SK-N-SH (cell line): ENCODE results near the gene LRRFIP2.

Experiments used
- EP300 ChIP-seq, 2 experiments: IDR thresholded peaks; 2 replicates each; pipeline versions ENCODE4 v1.4.0 to v1.6.1; 2012; ENCODE audit warnings: borderline replicate concordance in 1 of 2, low read depth in 1 of 2, low read length in 1 of 2
- GABPA ChIP-seq: IDR thresholded peaks from 2 replicates; pipeline ENCODE4 v1.4.0; 2012; ENCODE audit warnings: low read depth, mild to moderate bottlenecking
- GATA2 ChIP-seq: sonication (generic); formaldehyde crosslinking; IDR thresholded peaks from 2 replicates; pipeline ENCODE4 v1.5.0; 2020; ENCODE audit warnings: mild to moderate bottlenecking, missing genetic modification reagents
- NFIC ChIP-seq: IDR thresholded peaks from 2 replicates; pipeline ENCODE4 v1.4.0; 2012; ENCODE audit warnings: borderline replicate concordance
- POLR2AphosphoS5 ChIP-seq: IDR thresholded peaks from 2 replicates; pipeline ENCODE4 v1.6.1; 2012; ENCODE audit warnings: low read depth, low read length
- SIN3A ChIP-seq: IDR thresholded peaks from 2 replicates; pipeline ENCODE4 v1.6.1; 2012; ENCODE audit warnings: low read depth, mild to moderate bottlenecking, low read length, moderate library complexity, borderline replicate concordance
- TEAD4 ChIP-seq: IDR thresholded peaks from 2 replicates; pipeline ENCODE4 v1.4.0; 2012; ENCODE audit warnings: mild to moderate bottlenecking, borderline replicate concordance; ENCODE audit not compliant: insufficient read depth
- TF ChIP-seq, protein P1 (sequence below): fragments of 200-600 bp; sonication (generic); IDR thresholded peaks from 2 replicates; pipeline ENCODE4 v1.6.1; 2017; ENCODE audit warnings: antibody characterized with exemption, mild to moderate bottlenecking, moderate library complexity
- TF ChIP-seq, protein P2 (sequence below): IDR thresholded peaks from 2 replicates; pipeline ENCODE4 v1.4.0; 2012; ENCODE audit warnings: low read depth

DNA sequence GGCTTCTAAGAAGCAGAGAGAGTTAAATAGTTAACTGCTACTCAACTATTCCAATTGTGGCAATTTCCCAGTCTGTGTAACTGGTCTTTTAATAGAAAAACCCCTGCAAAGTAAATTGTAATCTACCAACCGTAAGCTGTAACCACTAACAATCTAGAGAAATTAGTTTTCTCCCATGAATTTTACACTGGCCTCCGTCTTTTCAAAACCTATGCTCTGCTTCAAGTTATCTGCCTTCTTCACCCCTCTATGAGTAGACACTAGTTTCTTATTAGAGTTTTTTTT lies 42.6 kb downstream of the LRRFIP2 start:
- TF ChIP-seq NFIC (no peak), TEAD4 (no peak), EP300 (IDR thresholded peaks at IDR 0.05; ENCODE audit: borderline replicate concordance in 1 of 2, low read depth in 1 of 2, low read length in 1 of 2) (no peak), GATA2 (no peak), POLR2AphosphoS5 (no peak), SIN3A (no peak), GABPA (no peak)
- TF ChIP-seq, protein P1, sequence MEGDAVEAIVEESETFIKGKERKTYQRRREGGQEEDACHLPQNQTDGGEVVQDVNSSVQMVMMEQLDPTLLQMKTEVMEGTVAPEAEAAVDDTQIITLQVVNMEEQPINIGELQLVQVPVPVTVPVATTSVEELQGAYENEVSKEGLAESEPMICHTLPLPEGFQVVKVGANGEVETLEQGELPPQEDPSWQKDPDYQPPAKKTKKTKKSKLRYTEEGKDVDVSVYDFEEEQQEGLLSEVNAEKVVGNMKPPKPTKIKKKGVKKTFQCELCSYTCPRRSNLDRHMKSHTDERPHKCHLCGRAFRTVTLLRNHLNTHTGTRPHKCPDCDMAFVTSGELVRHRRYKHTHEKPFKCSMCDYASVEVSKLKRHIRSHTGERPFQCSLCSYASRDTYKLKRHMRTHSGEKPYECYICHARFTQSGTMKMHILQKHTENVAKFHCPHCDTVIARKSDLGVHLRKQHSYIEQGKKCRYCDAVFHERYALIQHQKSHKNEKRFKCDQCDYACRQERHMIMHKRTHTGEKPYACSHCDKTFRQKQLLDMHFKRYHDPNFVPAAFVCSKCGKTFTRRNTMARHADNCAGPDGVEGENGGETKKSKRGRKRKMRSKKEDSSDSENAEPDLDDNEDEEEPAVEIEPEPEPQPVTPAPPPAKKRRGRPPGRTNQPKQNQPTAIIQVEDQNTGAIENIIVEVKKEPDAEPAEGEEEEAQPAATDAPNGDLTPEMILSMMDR: no peak
- TF ChIP-seq, protein P2, sequence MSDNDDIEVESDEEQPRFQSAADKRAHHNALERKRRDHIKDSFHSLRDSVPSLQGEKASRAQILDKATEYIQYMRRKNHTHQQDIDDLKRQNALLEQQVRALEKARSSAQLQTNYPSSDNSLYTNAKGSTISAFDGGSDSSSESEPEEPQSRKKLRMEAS: no peak
